HCT116 (cell line): Measurements from ENCODE around the gene LRRTM3.

Source experiments
- EGR1 ChIP-seq: IDR thresholded peaks from 2 replicates; pipeline ENCODE4 v1.6.1; 2012; ENCODE audit warnings: low read depth
- ELF1 ChIP-seq: IDR thresholded peaks from 2 replicates; pipeline ENCODE4 v1.6.1; 2012; ENCODE audit warnings: low read depth, borderline replicate concordance
- EZH2 ChIP-seq: fragments of 200-600 bp; sonication (generic); IDR thresholded peaks from 2 replicates; pipeline ENCODE4 v1.6.1; 2017; ENCODE audit warnings: antibody characterized with exemption, mixed run types
- FOSL1 ChIP-seq: IDR thresholded peaks from 2 replicates; pipeline ENCODE4 v1.6.1; 2012; ENCODE audit warnings: low read depth
- POLR2A ChIP-seq: IDR thresholded peaks from 2 replicates; pipeline ENCODE4 v1.7.0; 2011; ENCODE audit warnings: borderline replicate concordance; ENCODE audit not compliant: insufficient read depth, insufficient read length; ENCODE audit errors: extremely low read depth
- YY1 ChIP-seq: IDR thresholded peaks from 2 replicates; pipeline ENCODE4 v1.6.1; 2011; ENCODE audit warnings: low read length, low read depth, moderate library complexity, mild to moderate bottlenecking; ENCODE audit not compliant: insufficient replicate concordance; ENCODE audit errors: extremely low read depth
- TF ChIP-seq, protein P1 (sequence below): IDR thresholded peaks from 2 replicates; pipeline ENCODE4 v1.6.1; 2012
- TF ChIP-seq, protein P2 (sequence below), 3 experiments: fragments of 200-600 bp in 1 of 3; sonication (generic) in 1 of 3; IDR thresholded peaks in 2 of 3; conservative IDR thresholded peaks in 1 of 3; 2 replicates each; pipeline ENCODE4 v1.5.1; 2012 to 2017; ENCODE audit warnings: low read depth in 2 of 3, low read length in 2 of 3, antibody characterized with exemption in 1 of 3, borderline replicate concordance in 1 of 3, control low read depth in 1 of 3, mild to moderate bottlenecking in 1 of 3, mixed read lengths in 1 of 3, mixed run types in 1 of 3, moderate library complexity in 1 of 3; ENCODE audit not compliant: insufficient read depth in 1 of 3
- TF ChIP-seq, protein P3 (sequence below): IDR thresholded peaks from 2 replicates; pipeline ENCODE4 v1.6.1; 2012; ENCODE audit warnings: low read depth

DNA sequence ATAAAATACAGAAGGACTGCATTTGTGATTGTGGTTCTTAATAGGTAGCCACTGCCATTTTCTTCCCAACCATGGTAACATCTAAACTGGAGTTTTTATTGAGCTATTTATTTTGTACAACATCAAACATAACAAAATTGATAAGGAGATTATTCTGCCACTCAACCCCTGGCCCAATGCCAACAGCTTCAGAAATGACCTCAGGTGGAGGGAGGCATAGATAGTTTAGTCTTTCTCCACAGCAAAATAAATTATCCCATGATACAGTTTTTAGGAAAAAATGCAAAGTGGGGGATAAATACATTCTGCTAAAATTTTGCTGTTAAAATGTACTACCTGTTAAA, 57.6 kb downstream of the LRRTM3 start:
- TF ChIP-seq EGR1, result no peak
- TF ChIP-seq, protein P1, sequence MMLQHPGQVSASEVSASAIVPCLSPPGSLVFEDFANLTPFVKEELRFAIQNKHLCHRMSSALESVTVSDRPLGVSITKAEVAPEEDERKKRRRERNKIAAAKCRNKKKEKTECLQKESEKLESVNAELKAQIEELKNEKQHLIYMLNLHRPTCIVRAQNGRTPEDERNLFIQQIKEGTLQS, result no peak
- TF ChIP-seq, protein P2, sequence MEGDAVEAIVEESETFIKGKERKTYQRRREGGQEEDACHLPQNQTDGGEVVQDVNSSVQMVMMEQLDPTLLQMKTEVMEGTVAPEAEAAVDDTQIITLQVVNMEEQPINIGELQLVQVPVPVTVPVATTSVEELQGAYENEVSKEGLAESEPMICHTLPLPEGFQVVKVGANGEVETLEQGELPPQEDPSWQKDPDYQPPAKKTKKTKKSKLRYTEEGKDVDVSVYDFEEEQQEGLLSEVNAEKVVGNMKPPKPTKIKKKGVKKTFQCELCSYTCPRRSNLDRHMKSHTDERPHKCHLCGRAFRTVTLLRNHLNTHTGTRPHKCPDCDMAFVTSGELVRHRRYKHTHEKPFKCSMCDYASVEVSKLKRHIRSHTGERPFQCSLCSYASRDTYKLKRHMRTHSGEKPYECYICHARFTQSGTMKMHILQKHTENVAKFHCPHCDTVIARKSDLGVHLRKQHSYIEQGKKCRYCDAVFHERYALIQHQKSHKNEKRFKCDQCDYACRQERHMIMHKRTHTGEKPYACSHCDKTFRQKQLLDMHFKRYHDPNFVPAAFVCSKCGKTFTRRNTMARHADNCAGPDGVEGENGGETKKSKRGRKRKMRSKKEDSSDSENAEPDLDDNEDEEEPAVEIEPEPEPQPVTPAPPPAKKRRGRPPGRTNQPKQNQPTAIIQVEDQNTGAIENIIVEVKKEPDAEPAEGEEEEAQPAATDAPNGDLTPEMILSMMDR (IDR thresholded peaks at IDR 0.05 in 2 of 3, conservative IDR thresholded peaks at IDR 0.05 in 1 of 3; ENCODE audit: borderline replicate concordance in 1 of 3, insufficient read depth in 1 of 3, low read depth in 2 of 3, low read length in 2 of 3), result no peak
- no peak for TF ChIP-seq FOSL1
- TF ChIP-seq, protein P3, sequence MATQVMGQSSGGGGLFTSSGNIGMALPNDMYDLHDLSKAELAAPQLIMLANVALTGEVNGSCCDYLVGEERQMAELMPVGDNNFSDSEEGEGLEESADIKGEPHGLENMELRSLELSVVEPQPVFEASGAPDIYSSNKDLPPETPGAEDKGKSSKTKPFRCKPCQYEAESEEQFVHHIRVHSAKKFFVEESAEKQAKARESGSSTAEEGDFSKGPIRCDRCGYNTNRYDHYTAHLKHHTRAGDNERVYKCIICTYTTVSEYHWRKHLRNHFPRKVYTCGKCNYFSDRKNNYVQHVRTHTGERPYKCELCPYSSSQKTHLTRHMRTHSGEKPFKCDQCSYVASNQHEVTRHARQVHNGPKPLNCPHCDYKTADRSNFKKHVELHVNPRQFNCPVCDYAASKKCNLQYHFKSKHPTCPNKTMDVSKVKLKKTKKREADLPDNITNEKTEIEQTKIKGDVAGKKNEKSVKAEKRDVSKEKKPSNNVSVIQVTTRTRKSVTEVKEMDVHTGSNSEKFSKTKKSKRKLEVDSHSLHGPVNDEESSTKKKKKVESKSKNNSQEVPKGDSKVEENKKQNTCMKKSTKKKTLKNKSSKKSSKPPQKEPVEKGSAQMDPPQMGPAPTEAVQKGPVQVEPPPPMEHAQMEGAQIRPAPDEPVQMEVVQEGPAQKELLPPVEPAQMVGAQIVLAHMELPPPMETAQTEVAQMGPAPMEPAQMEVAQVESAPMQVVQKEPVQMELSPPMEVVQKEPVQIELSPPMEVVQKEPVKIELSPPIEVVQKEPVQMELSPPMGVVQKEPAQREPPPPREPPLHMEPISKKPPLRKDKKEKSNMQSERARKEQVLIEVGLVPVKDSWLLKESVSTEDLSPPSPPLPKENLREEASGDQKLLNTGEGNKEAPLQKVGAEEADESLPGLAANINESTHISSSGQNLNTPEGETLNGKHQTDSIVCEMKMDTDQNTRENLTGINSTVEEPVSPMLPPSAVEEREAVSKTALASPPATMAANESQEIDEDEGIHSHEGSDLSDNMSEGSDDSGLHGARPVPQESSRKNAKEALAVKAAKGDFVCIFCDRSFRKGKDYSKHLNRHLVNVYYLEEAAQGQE, result no peak
- TF ChIP-seq YY1, result no peak
- no peak for TF ChIP-seq EZH2
- TF ChIP-seq POLR2A, result no peak
- no peak for TF ChIP-seq ELF1
